GM21515 (cell line): ENCODE results near the gene DLL1.

Experiments used
- ATAC-seq: cut with Tn5 transposase; IDR thresholded peaks from one replicate; pipeline ENCODE4 v1.9.1; 2021; ENCODE audit not compliant: unreplicated experiment

The DLL1 gene

DNA sequence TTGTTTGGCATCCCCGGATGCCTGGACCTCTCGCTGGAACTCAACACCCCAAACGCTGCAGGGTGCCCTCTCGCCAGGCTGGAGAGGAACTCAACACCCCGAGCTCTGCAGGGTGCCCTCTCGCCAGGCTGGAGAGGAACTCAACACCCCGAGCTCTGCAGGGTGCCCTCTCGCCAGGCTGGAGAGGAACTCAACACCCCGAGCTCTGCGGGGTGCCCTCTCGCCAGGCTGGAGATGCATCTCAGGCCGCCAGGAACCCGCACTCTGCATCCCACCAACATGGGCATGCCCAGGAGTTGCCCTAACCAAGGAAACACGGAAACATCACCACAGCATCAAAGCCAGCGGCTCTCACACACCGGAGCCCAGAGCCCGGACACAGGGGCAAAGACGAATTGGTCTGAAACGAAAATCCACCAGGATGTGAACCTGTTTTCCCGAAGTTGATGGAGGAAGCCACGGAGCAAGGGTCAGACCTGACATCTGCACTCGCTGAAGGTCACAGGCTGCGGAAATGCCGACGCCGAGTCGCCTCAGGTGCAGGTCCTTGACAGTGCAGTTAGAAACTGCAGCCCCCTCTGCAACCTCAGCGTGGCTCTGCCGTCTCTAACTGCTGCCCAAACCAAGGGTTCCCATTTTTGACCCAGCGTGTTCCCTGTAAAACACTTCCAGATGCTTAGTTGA lies 37.5 kb downstream of the DLL1 start:
- ATAC-seq, result no peak

DNA sequence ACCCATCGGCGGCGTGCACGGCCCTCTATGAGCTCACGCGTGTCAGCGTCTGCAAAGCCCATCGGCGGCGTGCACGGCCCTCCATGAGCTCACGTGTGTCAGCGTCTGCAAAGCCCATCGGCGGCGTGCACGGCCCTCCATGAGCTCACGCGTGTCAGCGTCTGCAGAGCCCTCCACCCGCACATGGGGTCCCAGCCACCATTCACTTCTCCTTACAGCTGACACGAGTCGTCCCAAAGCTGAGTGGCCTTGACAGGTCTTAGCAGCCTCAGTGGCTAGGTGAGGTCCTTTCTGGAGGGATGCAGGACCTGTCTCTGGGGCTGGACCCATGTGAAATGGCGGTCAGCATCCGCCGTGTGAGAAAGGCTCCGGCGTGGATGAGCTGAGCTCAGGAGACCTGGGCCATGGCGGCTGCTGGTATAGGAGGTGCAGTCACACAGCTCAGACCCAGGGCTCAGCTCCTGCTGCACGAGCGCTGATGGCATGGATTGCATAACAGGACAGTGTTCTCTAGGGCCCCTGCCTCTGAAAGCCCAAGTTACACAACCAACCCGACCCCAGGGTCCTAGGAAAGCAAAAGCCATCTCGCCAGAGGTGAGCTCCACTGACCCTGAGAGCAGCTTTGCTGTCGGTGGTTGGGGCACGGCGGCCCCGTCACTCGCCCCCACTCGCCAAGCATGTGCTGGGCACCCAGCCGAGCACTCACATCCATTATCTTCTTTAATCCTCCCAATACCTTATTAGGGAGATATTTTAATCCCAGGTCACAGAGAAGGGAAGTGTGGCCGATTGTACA lies 38.9 kb downstream of the DLL1 start:
- ATAC-seq, result no peak

- ATAC-seq, result no peak
Observed at GRCh38 chr6:170250981-170251775, 39.7 kb downstream of the DLL1 start.

GRCh38 chr6:170250455-170250854 lies 40.4 kb downstream of the DLL1 start:
- ATAC-seq, result no peak

- no peak for ATAC-seq
Observed at GRCh38 chr6:170249817-170250216, 41.1 kb downstream of the DLL1 start.

DNA sequence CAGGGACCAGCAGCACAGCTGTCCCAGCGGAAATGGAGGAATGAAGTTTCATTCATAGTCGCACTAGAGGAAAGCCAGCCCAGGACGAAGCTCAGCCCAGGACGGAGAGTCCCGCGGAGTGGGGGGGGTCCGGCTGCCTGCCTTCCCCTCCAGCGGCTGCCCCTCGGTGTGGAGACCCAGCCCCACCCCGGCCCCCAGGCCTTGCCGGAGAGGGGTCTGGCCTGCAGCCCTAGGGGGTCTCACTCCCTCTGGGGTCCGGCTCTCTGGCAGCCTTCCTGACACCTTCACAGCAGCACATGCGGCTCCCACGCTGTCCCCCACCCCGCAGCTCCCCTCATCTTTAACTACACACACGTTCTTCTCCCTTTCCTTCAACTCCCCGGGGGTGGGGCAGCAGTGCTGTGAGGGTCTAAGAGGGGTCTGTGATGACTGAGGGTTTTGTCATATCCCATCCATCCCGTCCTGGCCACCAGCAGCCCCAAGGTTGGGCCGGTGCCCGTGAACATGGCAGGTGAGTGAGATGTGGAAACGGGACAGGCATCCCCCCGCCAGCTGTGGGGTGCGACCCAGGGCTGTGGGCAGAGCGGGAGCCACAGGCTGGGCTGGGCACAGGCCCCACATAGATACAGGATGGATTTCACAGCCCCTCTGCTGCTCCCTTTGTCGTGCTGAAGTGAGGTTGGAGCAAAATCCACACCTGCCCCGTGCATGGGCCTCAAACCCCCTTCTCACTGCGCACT lies 41.8 kb downstream of the DLL1 start:
- no peak for ATAC-seq

- no peak for ATAC-seq
Observed at GRCh38 chr6:170248111-170248805, 42.6 kb downstream of the DLL1 start.

DNA sequence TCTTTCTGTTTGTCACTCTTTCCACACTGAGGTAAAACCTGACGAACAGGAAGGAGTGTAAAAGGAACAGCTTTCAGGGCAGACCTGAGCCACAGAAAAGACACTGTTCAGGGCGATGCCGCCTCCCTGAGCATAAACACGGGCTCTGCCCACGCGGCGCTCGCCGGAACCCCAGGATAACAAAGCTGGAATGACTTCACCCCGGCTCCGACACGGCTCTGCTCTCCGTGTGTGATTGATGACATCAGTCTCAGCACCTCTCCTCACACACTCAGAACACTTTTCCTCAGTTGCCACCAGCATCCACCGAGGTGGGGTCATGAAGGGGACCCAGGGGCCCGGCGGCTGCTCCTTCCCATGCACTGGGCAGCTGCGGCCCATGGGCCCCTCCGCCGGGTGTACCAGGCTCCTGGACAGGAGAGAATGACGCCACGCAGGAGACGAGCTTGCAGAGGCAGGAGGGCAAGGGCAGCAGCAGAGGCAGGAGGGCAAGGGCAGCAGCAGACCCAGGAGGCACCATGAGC lies 43.6 kb downstream of the DLL1 start:
- ATAC-seq, result no peak

GRCh38 chr6:170245475-170245992 lies 45.3 kb downstream of the DLL1 start:
- ATAC-seq, result no peak

GRCh38 chr6:170244721-170245474 lies 46.0 kb downstream of the DLL1 start:
- no peak for ATAC-seq

DNA sequence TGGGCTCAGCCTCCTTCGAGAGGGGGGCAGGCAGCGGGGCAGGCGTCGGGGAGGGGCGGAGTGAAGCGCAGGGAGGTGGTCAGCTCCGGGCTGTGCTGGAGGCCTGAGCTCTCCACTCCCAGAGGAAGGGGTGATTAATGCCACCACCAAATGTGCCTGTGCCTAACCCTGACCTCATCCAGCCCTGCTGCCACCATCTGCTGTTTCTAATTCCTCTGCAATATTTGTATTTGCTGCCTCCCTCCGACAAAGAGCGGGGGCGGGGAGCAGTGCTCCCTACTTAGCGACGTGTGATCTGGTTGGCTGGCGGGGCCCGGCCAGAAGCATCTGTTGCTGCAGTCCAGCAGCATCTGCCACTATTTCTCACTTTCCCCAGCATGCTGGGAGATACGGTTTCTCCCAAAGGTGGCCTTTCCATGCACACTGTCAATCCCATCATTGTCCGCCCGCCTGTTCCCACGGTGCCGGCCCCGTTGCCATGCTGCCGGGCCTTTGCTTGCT lies 47.0 kb downstream of the DLL1 start:
- ATAC-seq, result no peak

- ATAC-seq, result no peak
Observed at GRCh38 chr6:170243386-170243785, 47.5 kb downstream of the DLL1 start.

DNA sequence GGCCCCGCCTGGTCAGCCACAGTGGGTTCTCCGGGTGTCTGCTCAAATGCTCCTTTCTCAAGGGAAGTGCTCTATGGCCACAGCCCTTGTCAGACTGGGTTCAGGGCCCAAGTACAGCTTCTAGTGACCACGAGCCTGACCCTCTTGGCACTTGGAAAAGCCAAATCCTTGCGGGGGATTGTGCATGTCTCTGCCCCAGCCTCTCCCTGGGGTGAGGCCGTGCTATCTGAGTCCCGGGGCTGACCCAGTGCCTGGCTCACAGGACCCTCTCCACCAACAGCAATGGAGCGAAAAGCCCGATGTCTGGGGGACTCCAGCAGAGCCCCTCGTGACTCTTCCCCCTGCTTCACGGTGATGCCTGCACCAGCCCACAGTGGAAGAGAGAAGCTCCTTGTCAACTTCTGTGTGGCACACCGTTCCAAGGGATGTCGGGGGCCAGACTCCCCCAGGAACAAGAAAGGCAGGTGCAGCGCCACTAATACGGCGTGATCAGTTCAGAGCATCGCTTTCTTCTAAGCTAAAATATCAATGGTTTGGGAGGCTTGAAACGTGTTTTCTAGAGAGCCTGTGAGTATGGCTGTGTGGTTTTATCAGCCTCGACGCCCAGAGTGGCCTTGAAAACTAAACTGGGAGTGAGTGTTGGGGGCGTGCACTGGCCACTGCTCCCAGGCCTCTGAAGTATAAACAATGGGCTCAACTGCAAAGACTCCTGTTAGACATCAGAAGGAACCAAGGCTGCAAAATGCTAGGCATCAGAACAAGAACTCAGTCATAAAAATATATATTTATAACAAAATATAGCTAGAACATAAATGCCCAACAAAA lies 51.9 kb downstream of the DLL1 start:
- no peak for ATAC-seq

GRCh38 chr6:170237999-170238740 lies 52.7 kb downstream of the DLL1 start:
- no peak for ATAC-seq

GRCh38 chr6:170236131-170236836 lies 54.6 kb downstream of the DLL1 start:
- ATAC-seq, result no peak

- ATAC-seq, result no peak
Observed at GRCh38 chr6:170235391-170236125, 55.3 kb downstream of the DLL1 start.
